AG09319 (cell line): ENCODE measurements around the gene EML6.

Experiments
- DNase-seq: peaks from one replicate; pipeline ENCODE4 v3.0.0-alpha.2; 2010; ENCODE audit warnings: low read depth; ENCODE audit errors: extremely low read depth
- CTCF ChIP-seq: IDR thresholded peaks from 2 replicates; pipeline ENCODE4 v1.5.1; 2011; ENCODE audit warnings: low read depth, mild to moderate bottlenecking, inconsistent platforms, low read length, moderate library complexity

EML6 gene

DNA sequence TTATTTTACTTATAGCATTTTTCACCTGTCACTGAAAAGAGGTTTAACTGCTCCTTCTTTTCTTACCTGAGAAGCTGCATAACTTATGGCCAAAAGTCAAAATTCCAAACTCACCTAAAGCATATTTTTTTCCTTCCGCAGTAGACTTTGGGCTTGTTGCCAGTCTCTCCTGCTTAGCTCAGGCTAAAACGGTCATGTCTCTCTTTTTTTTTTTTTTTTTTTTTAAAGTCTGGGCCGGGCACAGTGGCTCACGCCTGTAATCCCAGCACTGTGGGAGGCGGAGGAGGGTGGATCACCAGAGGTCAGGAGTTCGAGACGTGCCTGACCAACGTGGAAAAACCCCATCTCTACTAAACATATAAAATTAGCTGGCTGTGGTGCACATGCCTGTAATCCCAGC is 213.3 kb downstream of the EML6 start:
- TF ChIP-seq CTCF, result no peak
- DNase-seq, result no peak

DNA sequence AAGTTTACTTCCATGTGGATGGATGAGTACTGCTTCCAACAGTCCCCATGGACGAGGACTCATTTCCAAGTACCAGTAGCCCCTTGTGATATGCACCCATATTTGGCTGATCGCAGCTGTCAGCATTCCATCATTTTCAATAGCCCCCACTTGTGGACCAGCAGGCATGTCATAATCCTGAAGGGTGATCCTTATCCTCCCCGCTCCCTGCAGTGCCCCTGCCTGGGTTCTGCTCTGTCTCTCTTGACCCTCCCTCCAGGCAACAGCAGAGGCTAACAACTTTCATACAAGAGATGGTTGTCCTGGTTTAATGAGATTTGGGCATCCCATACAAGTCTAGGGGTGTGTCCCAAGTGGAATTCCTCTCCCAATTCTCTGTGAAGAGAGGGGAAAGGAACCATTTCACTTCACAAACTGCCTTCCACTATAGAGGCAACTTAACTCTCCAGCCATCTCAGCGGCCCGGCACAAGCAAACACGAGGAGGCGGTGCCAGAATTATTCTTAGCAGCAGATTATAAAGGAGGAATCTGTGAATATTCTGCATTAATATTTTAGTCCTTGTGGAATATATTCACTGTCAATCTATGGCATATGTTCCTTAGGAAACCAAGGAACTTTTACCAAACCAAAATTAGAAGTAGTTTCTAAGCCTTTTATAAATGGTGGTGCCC is 216.1 kb downstream of the EML6 start:
- no peak for DNase-seq

GRCh38 chr2:54940723-54941122 is 217.3 kb downstream of the EML6 start:
- TF ChIP-seq CTCF, result no peak
- no peak for DNase-seq

More for the DNA sequence above, 216.1 kb downstream of the EML6 start:
- no peak for TF ChIP-seq CTCF

GRCh38 chr2:54941248-54941984 is 218.0 kb downstream of the EML6 start:
- no peak for TF ChIP-seq CTCF
- DNase-seq, result no peak

- no peak for DNase-seq
These were observed 218.9 kb downstream of the EML6 start for GRCh38 chr2:54942373-54942772.

DNA sequence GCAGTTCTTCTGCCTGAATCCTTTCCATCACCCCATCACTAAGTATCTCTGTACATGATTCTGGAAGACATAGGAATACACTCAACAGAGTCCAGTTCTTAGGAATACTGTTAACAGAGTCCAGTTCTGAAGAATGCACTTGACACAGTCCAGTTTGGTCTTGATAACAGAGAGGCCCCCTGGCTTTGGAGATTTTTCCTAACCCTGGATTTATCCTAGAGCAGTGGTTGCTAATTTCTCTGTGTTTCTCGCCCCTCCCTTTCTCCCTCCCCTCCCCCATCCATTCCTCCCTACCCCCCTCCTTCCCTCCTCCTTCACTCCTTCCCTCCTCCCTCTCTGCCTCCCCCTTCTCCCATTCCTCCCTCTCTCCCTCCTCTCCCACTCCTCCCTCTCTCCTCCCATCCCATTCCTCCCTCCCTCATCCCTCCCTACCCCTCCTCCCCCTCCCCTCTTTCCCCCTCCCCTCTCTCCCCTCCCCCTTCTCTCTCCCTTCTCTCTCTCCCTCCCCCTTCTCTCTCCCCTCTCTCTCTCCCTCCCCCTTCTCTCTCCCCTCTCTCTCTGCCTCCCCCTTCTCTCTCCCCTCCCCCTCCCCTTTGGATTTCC is 221.4 kb downstream of the EML6 start:
- no peak for TF ChIP-seq CTCF
- no peak for DNase-seq

More at GRCh38 chr2:54942373-54942772, 218.9 kb downstream of the EML6 start:
- no peak for TF ChIP-seq CTCF
